ENCODE data around the gene EDARADD. TPM values are rescaled to one million over a fixed set of nuclear protein-coding genes. Genes with fewer than 3 reads are reported as not detected.

EDARADD gene
- total RNA-seq: under 0.01 TPM in 1 of 2 replicates, not detected in the other

GRCh38 chr1:236393681-236394481, at the start of gene EDARADD:
Gene EDARADD, plus strand, starts transcription at chr1:236394286. Its CDS starts 159 bp downstream, at chr1:236394445.

GRCh38 chr1:236523704-236524141, 129.6 kb downstream of the EDARADD start, which contains the start of gene LGALS8:
Gene LGALS8, plus strand, starts transcription at chr1:236523982. Its CDS starts 2,089 bp downstream, at chr1:236526071.

Other genes starting within 250 kb of the EDARADD start
- 2.6 and 3.6 TPM in 2 replicates for gene ERO1B, start 112.3 kb upstream of the EDARADD start, total RNA-seq
- gene LGALS8, start 129.7 kb downstream of the EDARADD start, total RNA-seq: 46.1 and 137 TPM in 2 replicates
- gene HEATR1, start 210.2 kb downstream of the EDARADD start, total RNA-seq: 36.4 and 43.3 TPM in 2 replicates